Measurements from ENCODE around the gene CFDP1.

Gene CFDP1

GRCh38 chr16:75250809-75251279 is 182.5 kb downstream of the CFDP1 start (continued):
- TF ChIP-seq PATZ1 (tag by site-specific recombination; IDR thresholded peaks at IDR 0.05) = peak; percentile 28; the same call in 1 of the 2 replicates
- TF ChIP-seq ZFHX2 (tag by site-specific recombination; conservative IDR thresholded peaks at IDR 0.05) = peak; percentile 66; the same call in 1 of the 2 replicates
- TF ChIP-seq ZNF792 (tag by site-specific recombination; IDR thresholded peaks at IDR 0.05) = no peak
- TF ChIP-seq PRDM10 (tag by site-specific recombination; IDR thresholded peaks at IDR 0.05) = no peak
- peak; percentile 51; the same call in 1 of the 2 replicates for TF ChIP-seq ZNF335 (tag by site-specific recombination; conservative IDR thresholded peaks at IDR 0.05)
- no peak for TF ChIP-seq ZSCAN5A (tag by site-specific recombination; IDR thresholded peaks at IDR 0.05)
- TF ChIP-seq ZNF585B (tag by site-specific recombination; IDR thresholded peaks at IDR 0.05) = no peak
- TF ChIP-seq ZNF394 (tag by site-specific recombination; IDR thresholded peaks at IDR 0.05; ENCODE audit: borderline replicate concordance) = no peak
- TF ChIP-seq ZIC2 (tag by site-specific recombination; IDR thresholded peaks at IDR 0.05) = peak; percentile 59
- no peak for TF ChIP-seq HOXD13 (CRISPR knock-in tag; IDR thresholded peaks at IDR 0.05; ENCODE audit: borderline replicate concordance)
- TF ChIP-seq ZNF692 (tag by site-specific recombination; IDR thresholded peaks at IDR 0.05) = peak; percentile 63
- no peak for TF ChIP-seq KLF7 (tag by site-specific recombination; IDR thresholded peaks at IDR 0.05; ENCODE audit: borderline replicate concordance)
- no peak for TF ChIP-seq ZBTB48 (tag by site-specific recombination; IDR thresholded peaks at IDR 0.05)
- no peak for TF ChIP-seq ZNF600 (tag by site-specific recombination; IDR thresholded peaks at IDR 0.05)
- peak; percentile 13; the same call in 1 of the 2 replicates for TF ChIP-seq ZBTB8A (tag by site-specific recombination; IDR thresholded peaks at IDR 0.05)
- no peak for TF ChIP-seq ZNF391 (tag by site-specific recombination; IDR thresholded peaks at IDR 0.05; ENCODE audit: borderline replicate concordance, low read depth)
- TF ChIP-seq GLIS2 (tag by site-specific recombination; IDR thresholded peaks at IDR 0.05) = peak; percentile 42; the same call in 1 of the 2 replicates
- no peak for TF ChIP-seq SETDB1 (IDR thresholded peaks at IDR 0.05; ENCODE audit: insufficient read length, low read length)
- no peak for TF ChIP-seq ZFP3 (tag by site-specific recombination; IDR thresholded peaks at IDR 0.05; ENCODE audit: low read depth)
- TF ChIP-seq ZNF624 (tag by site-specific recombination; IDR thresholded peaks at IDR 0.05) = no peak
- TF ChIP-seq ZNF398 (tag by site-specific recombination; IDR thresholded peaks at IDR 0.05) = 0 out of 2 replicates have a peak, but pooled peaks have one; percentile 10
- TF ChIP-seq ZNF747 (tag by site-specific recombination; IDR thresholded peaks at IDR 0.05) = no peak
- no peak for TF ChIP-seq ZNF157 (tag by site-specific recombination; IDR thresholded peaks at IDR 0.05)
- TF ChIP-seq PRDM4 (tag by site-specific recombination; IDR thresholded peaks at IDR 0.05) = no peak
- no peak for TF ChIP-seq ZNF645 (tag by site-specific recombination; IDR thresholded peaks at IDR 0.05)
- no peak for TF ChIP-seq TRIM28 (IDR thresholded peaks at IDR 0.05; ENCODE audit: borderline replicate concordance, low read length)
